Mesothelial cell of epicardium (in vitro differentiated cells): ENCODE measurements around the gene HOXB3. TPM values are rescaled to one million over a fixed set of nuclear protein-coding genes. Genes with fewer than 3 reads are reported as not detected.

Source experiments
- DNase-seq, 2 experiments: peaks; one replicate each; pipeline ENCODE4 v3.0.0; 2021; ENCODE audit warnings: low spot score in 2 of 2; ENCODE audit not compliant: unreplicated experiment in 2 of 2
- H3K27ac Mint-ChIP-seq: 2 replicates; pipeline ENCODE4 v1.8.0; 2021; ENCODE audit warnings: mixed read lengths
- H3K27me3 Mint-ChIP-seq: 2 replicates; pipeline ENCODE4 v1.8.0; 2021; ENCODE audit warnings: low read depth, mixed read lengths
- H3K36me3 Mint-ChIP-seq: 2 replicates; pipeline ENCODE4 v1.8.0; 2021; ENCODE audit warnings: mixed read lengths
- H3K4me1 Mint-ChIP-seq: 2 replicates; pipeline ENCODE4 v1.8.0; 2021; ENCODE audit warnings: mixed read lengths
- H3K4me3 Mint-ChIP-seq: 2 replicates; pipeline ENCODE4 v1.8.0; 2021; ENCODE audit warnings: mild to moderate bottlenecking, moderate library complexity, mixed read lengths
- H3K9me3 Mint-ChIP-seq: 2 replicates; pipeline ENCODE4 v1.8.0; 2021; ENCODE audit warnings: mixed read lengths
- CTCF ChIP-seq: fragments of 200-600 bp; sonication (generic); IDR thresholded peaks from one replicate; pipeline ENCODE4 v1.5.0; 2021; ENCODE audit warnings: antibody characterized with exemption; ENCODE audit not compliant: unreplicated experiment
- total RNA-seq: library from RNA; stranded (reverse); gene quantifications from 3 replicates; pipeline ENCODE4 v1.2.1, GENCODE V29; 2021

HOXB3 gene
- total RNA-seq, 1 donor from 2014 or later = 303 TPM

- Mint-ChIP-seq H3K27ac (peak overlapping the region; percentile 77), H3K4me1 (peaks cover 66% of the 10 kb centered on the region), H3K27me3 (no peaks in the 10 kb centered on the region), H3K4me3 (no peak overlapping the region), H3K9me3 (no peaks in the 10 kb centered on the region), H3K36me3 (no peaks in the 10 kb centered on the region)
- no peak for TF ChIP-seq CTCF
- no peak for DNase-seq
Measured at GRCh38 chr17:48515925-48516900, 73.8 kb downstream of the HOXB3 start.

GRCh38 chr17:48514477-48514876 is 75.6 kb downstream of the HOXB3 start:
- Mint-ChIP-seq H3K27ac (peak overlapping the region; percentile 98), H3K27me3 (no peaks in the 10 kb centered on the region), H3K4me1 (peaks cover 52% of the 10 kb centered on the region), H3K4me3 (no peak overlapping the region), H3K36me3 (no peaks in the 10 kb centered on the region), H3K9me3 (no peaks in the 10 kb centered on the region)
- no peak for TF ChIP-seq CTCF
- DNase-seq = no peak

- DNase-seq = no peak
- no peaks in the 10 kb centered on the region for H3K9me3 Mint-ChIP-seq
- peaks cover 51% of the 10 kb centered on the region for H3K4me1 Mint-ChIP-seq
- no peaks in the 10 kb centered on the region for H3K27me3 Mint-ChIP-seq
- peak overlapping the region; percentile 98 for H3K27ac Mint-ChIP-seq
- TF ChIP-seq CTCF = no peak
- no peaks in the 10 kb centered on the region for H3K36me3 Mint-ChIP-seq
- no peak overlapping the region for H3K4me3 Mint-ChIP-seq
Measured at GRCh38 chr17:48513666-48514455, 76.2 kb downstream of the HOXB3 start.

GRCh38 chr17:48513097-48513496 is 76.9 kb downstream of the HOXB3 start:
- Mint-ChIP-seq H3K36me3 (no peaks in the 10 kb centered on the region), H3K4me1 (peaks cover 51% of the 10 kb centered on the region), H3K27ac (peak overlapping the region; percentile 98), H3K9me3 (no peaks in the 10 kb centered on the region), H3K4me3 (peak overlapping the region; percentile 30), H3K27me3 (no peaks in the 10 kb centered on the region)
- no peak for TF ChIP-seq CTCF
- DNase-seq = no peak

GRCh38 chr17:48510761-48511604 is 79.1 kb downstream of the HOXB3 start:
- no peak overlapping the region for H3K27ac Mint-ChIP-seq
- H3K4me1 Mint-ChIP-seq = peaks cover 42% of the 10 kb centered on the region
- H3K27me3 Mint-ChIP-seq = no peaks in the 10 kb centered on the region
- no peaks in the 10 kb centered on the region for H3K36me3 Mint-ChIP-seq
- no peak for TF ChIP-seq CTCF
- no peak for DNase-seq
- H3K9me3 Mint-ChIP-seq = no peaks in the 10 kb centered on the region
- H3K4me3 Mint-ChIP-seq = no peak overlapping the region
